Measurements from ENCODE around the gene ANKS1A. TPM values are rescaled to one million over a fixed set of nuclear protein-coding genes. Genes with fewer than 3 reads are reported as not detected.

The ANKS1A gene
- total and polyA plus RNA-seq, 7 experiments from 2014 or later = 2.1 to 14.8 (median 9.6) TPM

DNA sequence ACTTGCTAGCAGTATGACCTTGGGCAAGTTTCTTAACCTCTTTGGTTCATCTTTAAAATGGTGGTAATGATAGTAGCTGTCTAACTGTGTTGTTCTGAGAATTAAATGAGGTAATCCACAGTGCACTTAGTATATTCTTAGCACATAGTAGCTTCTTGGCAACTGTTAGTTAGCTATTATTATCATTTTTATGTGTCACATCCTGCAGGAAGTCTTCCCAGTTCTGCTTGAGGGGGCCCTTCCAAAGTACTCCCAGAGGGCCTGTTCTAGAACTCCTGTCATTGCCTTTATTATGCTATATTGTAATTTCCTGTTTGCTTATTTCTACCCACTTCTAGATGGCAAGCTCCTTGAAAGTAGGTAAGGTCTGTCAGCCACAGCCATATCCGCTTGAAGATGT lies 30.6 kb downstream of the ANKS1A start:
- CTCF ChIA-PET = interaction anchor here (0.6 kb wide), 1 partner anchor 8 kb away, joined by 3 read pairs; no protein-coding TSS in a partner anchor
- intact Hi-C loops (cut with micrococcal nuclease) = no loop called here

DNA sequence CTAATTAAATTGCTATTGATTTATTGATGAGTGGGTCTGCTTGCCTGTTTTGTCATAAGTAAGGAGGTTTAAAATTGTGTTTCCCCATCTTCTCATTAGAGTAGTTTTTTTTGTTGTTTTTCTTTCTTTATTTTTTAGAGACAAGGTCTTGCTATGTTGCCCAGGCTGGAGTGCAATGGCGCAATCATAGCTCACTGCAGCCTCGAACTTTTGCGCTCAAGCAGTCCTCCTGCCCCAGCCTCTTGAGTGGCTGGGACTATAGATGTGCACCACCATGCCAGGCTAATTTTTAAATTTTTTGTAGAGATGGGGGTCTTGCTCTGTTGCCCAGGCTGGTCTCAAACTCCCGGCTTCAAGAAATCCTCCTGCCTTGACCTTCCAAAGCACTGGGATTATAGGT lies 31.0 kb downstream of the ANKS1A start:
- Mint-ChIP-seq H3K9me3 (no peaks in the 10 kb centered on the region), H3K4me3 (no peak overlapping the region)
- CTCF ChIA-PET = interaction anchor here (0.6 kb wide), 1 partner anchor 8 kb away, joined by 3 read pairs; no protein-coding TSS in a partner anchor

More for the DNA sequence above, 30.6 kb downstream of the ANKS1A start:
- H3K4me1 Mint-ChIP-seq = peaks cover 0 to 10% (median 4%) of the 10 kb centered on the region in 7 donors
- no peak overlapping the region for H3K27ac Mint-ChIP-seq
- Histone ChIP-seq H3K4me3 (ENCODE audit: low read length) (no peak overlapping the region), H3K9me3 (ENCODE audit: control insufficient read depth in 2 of 3, low read length in 3 of 3) (no peaks in the 10 kb centered on the region), H3K4me1 (ENCODE audit: control insufficient read depth in 2 of 2, insufficient read depth in 2 of 2, low read length in 2 of 2) (no peaks in the 10 kb centered on the region), H3K36me3 (ENCODE audit: control insufficient read depth in 2 of 3, insufficient read depth in 3 of 3, low read length in 3 of 3) (no peaks in the 10 kb centered on the region), H3K27me3 (ENCODE audit: control insufficient read depth in 2 of 2, insufficient read depth in 2 of 2, low read length in 2 of 2) (no peaks in the 10 kb centered on the region), H3K27ac (ENCODE audit: low read depth, low read length) (no peak overlapping the region)
- POLR2A ChIA-PET = interaction anchor here (1.4 kb wide), 1 partner anchor 31 kb away, joined by 3 read pairs; the partner anchor contains the start of gene TAF11
- no peak overlapping the region for H3K4me3 Mint-ChIP-seq
- DNase-seq (no peak), ATAC-seq (no peak)
- peaks cover 0 to 30% (median 7%) of the 10 kb centered on the region in 5 donors for H3K36me3 Mint-ChIP-seq
- H3K9me3 Mint-ChIP-seq = no peaks in the 10 kb centered on the region
- H3K27me3 Mint-ChIP-seq = peaks cover 0 to 29% (median 0%) of the 10 kb centered on the region in 5 donors

DNA sequence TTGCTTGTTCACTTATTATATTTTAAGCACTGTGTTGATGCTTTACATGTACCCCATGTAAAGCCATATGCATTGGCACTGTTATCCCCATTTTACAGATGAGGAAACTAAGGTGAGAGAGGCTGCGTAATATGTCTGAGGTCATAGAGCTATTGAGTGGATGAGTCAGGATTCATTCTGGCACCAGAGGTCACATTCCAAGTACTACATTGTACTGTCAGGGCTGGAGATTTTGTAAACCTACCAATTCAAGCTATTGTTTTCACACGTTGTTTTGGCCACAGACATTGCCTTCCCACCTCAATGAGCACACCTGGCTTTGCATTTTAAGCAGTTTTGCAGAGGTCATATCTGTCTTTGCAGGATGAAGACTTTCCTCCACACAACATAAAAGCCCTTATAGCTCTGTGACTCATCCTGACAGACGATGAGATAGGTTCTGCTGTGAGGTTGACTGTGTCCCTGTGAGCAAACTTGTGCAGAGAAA lies 33.2 kb downstream of the ANKS1A start:
- intact Hi-C loops (cut with micrococcal nuclease) = no loop called here
- H3K4me1 ChIP-seq (ENCODE audit: control insufficient read depth in 2 of 2, insufficient read depth in 2 of 2, low read length in 2 of 2) = no peaks in the 10 kb centered on the region
- H3K36me3 Mint-ChIP-seq = peaks cover 0 to 31% (median 7%) of the 10 kb centered on the region in 5 donors
- H3K9me3 ChIP-seq (ENCODE audit: control insufficient read depth in 2 of 3, low read length in 3 of 3) = no peaks in the 10 kb centered on the region
- ATAC-seq (no peak), DNase-seq (no peak)
- peaks cover 0 to 11% (median under 1%) of the 10 kb centered on the region in 7 donors for H3K4me1 Mint-ChIP-seq
- ChIA-PET POLR2A (no interaction called here), CTCF (no interaction called here)
- no peaks in the 10 kb centered on the region for H3K9me3 Mint-ChIP-seq
- no peaks in the 10 kb centered on the region for H3K27me3 ChIP-seq (ENCODE audit: control insufficient read depth in 2 of 2, insufficient read depth in 2 of 2, low read length in 2 of 2)
- H3K4me3 ChIP-seq (ENCODE audit: low read length) = no peak overlapping the region
- no peaks in the 10 kb centered on the region for H3K36me3 ChIP-seq (ENCODE audit: control insufficient read depth in 2 of 3, insufficient read depth in 3 of 3, low read length in 3 of 3)
- no peak overlapping the region for H3K27ac ChIP-seq (ENCODE audit: low read depth, low read length)
- no peak overlapping the region for H3K4me3 Mint-ChIP-seq
- H3K27me3 Mint-ChIP-seq = peaks cover 0 to 28% (median 0%) of the 10 kb centered on the region in 5 donors
- H3K27ac Mint-ChIP-seq = no peak overlapping the region

More for the DNA sequence above, 31.0 kb downstream of the ANKS1A start:
- Mint-ChIP-seq H3K27ac (no peak overlapping the region), H3K36me3 (peaks cover 0 to 30% (median 7%) of the 10 kb centered on the region in 5 donors), H3K27me3 (peaks cover 0 to 27% (median 0%) of the 10 kb centered on the region in 5 donors), H3K4me1 (peaks cover 0 to 10% (median 1%) of the 10 kb centered on the region in 7 donors)
- Histone ChIP-seq H3K9me3 (ENCODE audit: control insufficient read depth in 2 of 3, low read length in 3 of 3) (no peaks in the 10 kb centered on the region), H3K4me1 (ENCODE audit: control insufficient read depth in 2 of 2, insufficient read depth in 2 of 2, low read length in 2 of 2) (no peaks in the 10 kb centered on the region), H3K4me3 (ENCODE audit: low read length) (no peak overlapping the region), H3K27me3 (ENCODE audit: control insufficient read depth in 2 of 2, insufficient read depth in 2 of 2, low read length in 2 of 2) (no peaks in the 10 kb centered on the region), H3K27ac (ENCODE audit: low read depth, low read length) (no peak overlapping the region), H3K36me3 (ENCODE audit: control insufficient read depth in 2 of 3, insufficient read depth in 3 of 3, low read length in 3 of 3) (no peaks in the 10 kb centered on the region)
- DNase-seq = no peak
- no peak for ATAC-seq
- intact Hi-C loops (cut with micrococcal nuclease) = no loop called here
- POLR2A ChIA-PET = no interaction called here

DNA sequence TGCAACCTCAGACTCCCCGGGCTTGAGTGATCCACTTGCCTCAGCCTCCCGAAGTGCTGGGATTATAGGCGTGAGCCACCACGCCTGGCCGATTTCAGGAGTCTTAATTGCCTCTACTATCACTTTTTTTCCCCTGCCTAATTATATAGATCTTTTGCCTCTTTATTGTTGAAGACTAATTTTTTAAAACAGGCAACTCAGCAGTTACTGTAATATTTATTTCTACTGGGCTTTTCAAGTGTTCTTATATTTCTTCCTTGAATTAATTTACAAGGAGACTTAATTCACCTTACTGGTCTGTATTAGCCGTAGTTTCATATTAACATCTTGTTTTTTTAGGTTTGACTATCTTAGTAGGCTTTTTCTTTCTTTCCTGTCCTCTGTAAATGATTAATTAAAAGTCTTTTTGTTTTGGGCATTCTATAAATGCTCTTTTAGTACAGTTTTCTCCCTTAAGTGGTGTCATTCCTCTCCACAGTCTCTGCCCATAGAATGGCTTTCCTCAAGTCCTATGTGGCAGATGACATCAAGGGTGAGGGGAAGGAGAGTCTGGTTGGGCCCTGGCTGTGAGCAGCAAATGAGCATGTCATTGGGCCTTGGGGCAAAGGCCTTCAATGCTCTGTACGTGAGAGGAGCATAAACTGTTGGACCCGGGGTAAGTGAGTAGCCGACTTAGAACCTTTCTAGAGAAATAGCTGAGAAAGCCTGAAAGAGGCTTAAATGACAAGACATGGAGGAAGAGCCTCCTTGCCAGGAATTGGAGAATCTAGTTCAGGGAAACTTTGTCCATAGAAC lies 36.0 kb downstream of the ANKS1A start:
- Histone ChIP-seq H3K4me1 (ENCODE audit: control insufficient read depth in 2 of 2, insufficient read depth in 2 of 2, low read length in 2 of 2) (no peaks in the 10 kb centered on the region), H3K9me3 (ENCODE audit: control insufficient read depth in 2 of 3, low read length in 3 of 3) (no peaks in the 10 kb centered on the region), H3K4me3 (ENCODE audit: low read length) (no peak overlapping the region), H3K27me3 (ENCODE audit: control insufficient read depth in 2 of 2, insufficient read depth in 2 of 2, low read length in 2 of 2) (no peaks in the 10 kb centered on the region), H3K27ac (ENCODE audit: low read depth, low read length) (no peak overlapping the region), H3K36me3 (ENCODE audit: control insufficient read depth in 2 of 3, insufficient read depth in 3 of 3, low read length in 3 of 3) (no peaks in the 10 kb centered on the region)
- Mint-ChIP-seq H3K27me3 (peaks cover 0 to 29% (median 0%) of the 10 kb centered on the region in 5 donors), H3K4me3 (no peak overlapping the region), H3K27ac (no peak overlapping the region), H3K9me3 (no peaks in the 10 kb centered on the region), H3K4me1 (peaks cover 0 to 13% (median 5%) of the 10 kb centered on the region in 7 donors), H3K36me3 (peaks cover 0 to 14% (median 0%) of the 10 kb centered on the region in 5 donors)
- ATAC-seq = no peak
- ChIA-PET POLR2A (no interaction called here), CTCF (no interaction called here)
- DNase-seq = no peak
- intact Hi-C loops (cut with micrococcal nuclease) = no loop called here

DNA sequence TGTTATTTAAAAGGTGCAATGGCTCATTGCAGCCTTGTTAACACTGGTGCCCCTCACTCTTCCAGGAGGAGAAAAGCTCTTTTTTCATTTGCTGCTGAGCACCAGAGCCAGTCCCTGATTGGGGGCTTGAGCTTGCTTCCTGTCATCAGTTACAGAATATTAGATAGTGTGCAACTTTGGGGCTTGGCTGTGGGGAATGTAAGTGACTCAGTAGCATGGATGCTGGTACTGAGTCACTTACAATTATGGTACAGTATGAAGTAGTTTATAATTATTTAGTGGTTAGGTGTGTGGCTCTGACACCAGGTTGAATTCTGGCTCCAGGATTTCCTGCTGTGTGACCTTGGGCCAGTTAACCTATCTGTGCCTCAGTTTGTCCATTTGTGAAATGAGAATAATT lies 37.6 kb downstream of the ANKS1A start:
- CTCF ChIA-PET = no interaction called here
- H3K36me3 Mint-ChIP-seq = peaks cover 0 to 14% (median 0%) of the 10 kb centered on the region in 5 donors
- intact Hi-C loops (cut with micrococcal nuclease) = no loop called here
- no peaks in the 10 kb centered on the region for H3K36me3 ChIP-seq (ENCODE audit: control insufficient read depth in 2 of 3, insufficient read depth in 3 of 3, low read length in 3 of 3)
- no peaks in the 10 kb centered on the region for H3K9me3 Mint-ChIP-seq
- H3K4me1 ChIP-seq (ENCODE audit: control insufficient read depth in 2 of 2, insufficient read depth in 2 of 2, low read length in 2 of 2) = no peaks in the 10 kb centered on the region
- POLR2A ChIA-PET = interaction anchor here (0.7 kb wide), 1 partner anchor 371 kb away, joined by 3 read pairs; no protein-coding TSS in a partner anchor
- DNase-seq (no peak), ATAC-seq (no peak)
- H3K27ac ChIP-seq (ENCODE audit: low read depth, low read length) = no peak overlapping the region
- no peaks in the 10 kb centered on the region for H3K27me3 ChIP-seq (ENCODE audit: control insufficient read depth in 2 of 2, insufficient read depth in 2 of 2, low read length in 2 of 2)
- H3K4me3 ChIP-seq (ENCODE audit: low read length) = no peak overlapping the region
- no peak overlapping the region for H3K4me3 Mint-ChIP-seq
- no peaks in the 10 kb centered on the region for H3K9me3 ChIP-seq (ENCODE audit: control insufficient read depth in 2 of 3, low read length in 3 of 3)
- H3K4me1 Mint-ChIP-seq = peaks cover 0 to 17% (median 5%) of the 10 kb centered on the region in 7 donors
- H3K27me3 Mint-ChIP-seq = peaks cover 0 to 23% (median 0%) of the 10 kb centered on the region in 5 donors
- peak overlapping the region in 1 of 9 donors; percentile 31 for H3K27ac Mint-ChIP-seq

DNA sequence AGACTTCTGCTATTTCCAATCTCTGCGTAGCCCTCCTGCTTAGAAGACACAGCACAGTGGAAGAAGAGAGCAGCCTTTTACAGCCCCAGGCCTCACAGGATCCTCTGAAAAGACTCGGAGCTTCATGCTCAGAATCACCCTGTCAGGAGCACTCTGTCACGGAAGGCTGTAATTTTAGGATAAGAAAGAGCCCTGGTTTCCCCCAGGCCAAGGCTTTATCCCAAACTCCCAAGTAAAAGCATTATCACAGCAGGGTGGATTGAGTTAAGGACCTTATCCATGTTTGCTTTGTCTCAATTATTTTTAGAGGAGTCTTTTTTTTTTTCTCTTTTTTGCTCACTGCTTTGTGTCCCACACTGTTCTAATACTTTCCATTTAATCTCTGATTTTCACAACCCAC lies 39.2 kb downstream of the ANKS1A start:
- CTCF ChIA-PET = interaction anchor here (0.6 kb wide), 1 partner anchor 8 kb away, joined by 3 read pairs; no protein-coding TSS in a partner anchor
- H3K4me1 Mint-ChIP-seq = peaks cover 0 to 15% (median under 1%) of the 10 kb centered on the region in 7 donors

More for the DNA sequence above, 39.2 kb downstream of the ANKS1A start:
- Histone ChIP-seq H3K9me3 (ENCODE audit: control insufficient read depth in 2 of 3, low read length in 3 of 3) (no peaks in the 10 kb centered on the region), H3K4me1 (ENCODE audit: control insufficient read depth in 2 of 2, insufficient read depth in 2 of 2, low read length in 2 of 2) (no peaks in the 10 kb centered on the region), H3K27me3 (ENCODE audit: control insufficient read depth in 2 of 2, insufficient read depth in 2 of 2, low read length in 2 of 2) (no peaks in the 10 kb centered on the region), H3K4me3 (ENCODE audit: low read length) (no peak overlapping the region), H3K27ac (ENCODE audit: low read depth, low read length) (no peak overlapping the region), H3K36me3 (ENCODE audit: control insufficient read depth in 2 of 3, insufficient read depth in 3 of 3, low read length in 3 of 3) (no peaks in the 10 kb centered on the region)
- ATAC-seq (no peak), DNase-seq (no peak)
- POLR2A ChIA-PET = no interaction called here
- Mint-ChIP-seq H3K9me3 (no peaks in the 10 kb centered on the region), H3K27me3 (peaks cover 0 to 20% (median 0%) of the 10 kb centered on the region in 5 donors), H3K27ac (no peak overlapping the region), H3K36me3 (peaks cover 0 to 9% (median 5%) of the 10 kb centered on the region in 5 donors), H3K4me3 (no peak overlapping the region)
- intact Hi-C loops (cut with micrococcal nuclease) = no loop called here
